ENCODE measurements around the gene RINT1. TPM values are rescaled to one million over a fixed set of nuclear protein-coding genes. Genes with fewer than 3 reads are reported as not detected.
A peak's percentile ranks its signal among the peaks of the same experiment; 100 is the strongest.

RINT1 gene
- total and polyA plus RNA-seq, 2 of the 13 experiments (the other 11 are each of a cell fraction or from before 2014, with no cell fraction given) = 14.7 to 19.3 TPM

DNA sequence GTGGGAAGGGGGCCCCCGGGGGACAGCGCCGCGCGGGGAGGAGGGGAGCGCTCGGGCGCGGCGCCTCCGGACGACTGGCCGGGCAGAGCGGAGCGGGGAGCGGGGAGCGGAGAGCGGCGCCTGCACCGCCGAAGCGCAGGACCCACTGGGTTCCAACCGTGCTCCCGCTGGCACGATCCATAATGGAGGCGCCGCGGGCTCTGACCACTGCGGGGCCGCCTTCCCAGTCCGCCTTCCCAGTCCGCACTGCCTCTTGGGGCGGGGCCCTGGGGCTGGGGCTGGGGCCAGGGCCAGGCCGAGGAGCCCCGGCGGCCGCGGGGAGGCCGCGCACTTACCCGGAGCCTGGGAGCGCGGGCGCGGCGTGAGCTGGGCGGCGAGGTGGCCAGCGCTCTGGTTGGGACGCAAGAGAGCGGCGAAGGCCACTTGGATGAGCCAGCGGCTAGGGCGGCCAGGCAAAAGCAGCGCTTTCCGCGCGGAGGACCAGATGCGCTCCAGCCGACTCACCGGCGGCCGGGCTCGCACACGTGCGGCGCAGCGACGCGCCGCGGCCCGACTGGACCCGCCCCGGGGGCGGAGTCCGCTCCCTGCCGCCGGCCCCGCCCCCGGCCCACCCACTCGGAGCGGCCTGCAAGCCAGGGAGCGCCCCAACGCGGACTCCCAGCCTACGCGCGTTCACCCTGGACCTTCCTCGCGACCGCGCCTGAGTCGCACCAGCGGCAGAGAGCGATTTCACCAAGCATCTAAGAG lies 10.1 kb upstream of the RINT1 start, which contains the start of gene PUS7 (continued):
- TF ChIP-seq, protein P1, sequence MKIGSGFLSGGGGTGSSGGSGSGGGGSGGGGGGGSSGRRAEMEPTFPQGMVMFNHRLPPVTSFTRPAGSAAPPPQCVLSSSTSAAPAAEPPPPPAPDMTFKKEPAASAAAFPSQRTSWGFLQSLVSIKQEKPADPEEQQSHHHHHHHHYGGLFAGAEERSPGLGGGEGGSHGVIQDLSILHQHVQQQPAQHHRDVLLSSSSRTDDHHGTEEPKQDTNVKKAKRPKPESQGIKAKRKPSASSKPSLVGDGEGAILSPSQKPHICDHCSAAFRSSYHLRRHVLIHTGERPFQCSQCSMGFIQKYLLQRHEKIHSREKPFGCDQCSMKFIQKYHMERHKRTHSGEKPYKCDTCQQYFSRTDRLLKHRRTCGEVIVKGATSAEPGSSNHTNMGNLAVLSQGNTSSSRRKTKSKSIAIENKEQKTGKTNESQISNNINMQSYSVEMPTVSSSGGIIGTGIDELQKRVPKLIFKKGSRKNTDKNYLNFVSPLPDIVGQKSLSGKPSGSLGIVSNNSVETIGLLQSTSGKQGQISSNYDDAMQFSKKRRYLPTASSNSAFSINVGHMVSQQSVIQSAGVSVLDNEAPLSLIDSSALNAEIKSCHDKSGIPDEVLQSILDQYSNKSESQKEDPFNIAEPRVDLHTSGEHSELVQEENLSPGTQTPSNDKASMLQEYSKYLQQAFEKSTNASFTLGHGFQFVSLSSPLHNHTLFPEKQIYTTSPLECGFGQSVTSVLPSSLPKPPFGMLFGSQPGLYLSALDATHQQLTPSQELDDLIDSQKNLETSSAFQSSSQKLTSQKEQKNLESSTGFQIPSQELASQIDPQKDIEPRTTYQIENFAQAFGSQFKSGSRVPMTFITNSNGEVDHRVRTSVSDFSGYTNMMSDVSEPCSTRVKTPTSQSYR (CRISPR knock-in tag; IDR thresholded peaks at IDR 0.05; ENCODE audit: borderline replicate concordance) = no peak
- TF ChIP-seq ZNF792 (CRISPR knock-in tag; IDR thresholded peaks at IDR 0.05) = 0 out of 2 replicates have a peak, but pooled peaks have one; percentile 30
- peak; percentile 93 for TF ChIP-seq ZNF235 (CRISPR knock-in tag; IDR thresholded peaks at IDR 0.05; ENCODE audit: borderline replicate concordance)
- TF ChIP-seq ZNF652 (CRISPR knock-in tag; IDR thresholded peaks at IDR 0.05; ENCODE audit: borderline replicate concordance, low read depth) = no peak
- peak; percentile 40; the same call in 1 of the 2 replicates for TF ChIP-seq SALL1 (CRISPR knock-in tag; IDR thresholded peaks at IDR 0.05)
- TF ChIP-seq RBFOX2 (IDR thresholded peaks at IDR 0.05; ENCODE audit: low read depth, low read length) = peak; percentile 88
- TF ChIP-seq HDAC1 (CRISPR knock-in tag; IDR thresholded peaks at IDR 0.05) = peak; percentile 49
- TF ChIP-seq, protein P2, sequence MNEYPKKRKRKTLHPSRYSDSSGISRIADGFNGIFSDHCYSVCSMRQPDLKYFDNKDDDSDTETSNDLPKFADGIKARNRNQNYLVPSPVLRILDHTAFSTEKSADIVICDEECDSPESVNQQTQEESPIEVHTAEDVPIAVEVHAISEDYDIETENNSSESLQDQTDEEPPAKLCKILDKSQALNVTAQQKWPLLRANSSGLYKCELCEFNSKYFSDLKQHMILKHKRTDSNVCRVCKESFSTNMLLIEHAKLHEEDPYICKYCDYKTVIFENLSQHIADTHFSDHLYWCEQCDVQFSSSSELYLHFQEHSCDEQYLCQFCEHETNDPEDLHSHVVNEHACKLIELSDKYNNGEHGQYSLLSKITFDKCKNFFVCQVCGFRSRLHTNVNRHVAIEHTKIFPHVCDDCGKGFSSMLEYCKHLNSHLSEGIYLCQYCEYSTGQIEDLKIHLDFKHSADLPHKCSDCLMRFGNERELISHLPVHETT (CRISPR knock-in tag; conservative IDR thresholded peaks at IDR 0.05) = no peak
- TF ChIP-seq SNAI1 (CRISPR knock-in tag; IDR thresholded peaks at IDR 0.05; ENCODE audit: borderline replicate concordance) = no peak; the same call in 1 of the 2 replicates
- TF ChIP-seq, protein P3, sequence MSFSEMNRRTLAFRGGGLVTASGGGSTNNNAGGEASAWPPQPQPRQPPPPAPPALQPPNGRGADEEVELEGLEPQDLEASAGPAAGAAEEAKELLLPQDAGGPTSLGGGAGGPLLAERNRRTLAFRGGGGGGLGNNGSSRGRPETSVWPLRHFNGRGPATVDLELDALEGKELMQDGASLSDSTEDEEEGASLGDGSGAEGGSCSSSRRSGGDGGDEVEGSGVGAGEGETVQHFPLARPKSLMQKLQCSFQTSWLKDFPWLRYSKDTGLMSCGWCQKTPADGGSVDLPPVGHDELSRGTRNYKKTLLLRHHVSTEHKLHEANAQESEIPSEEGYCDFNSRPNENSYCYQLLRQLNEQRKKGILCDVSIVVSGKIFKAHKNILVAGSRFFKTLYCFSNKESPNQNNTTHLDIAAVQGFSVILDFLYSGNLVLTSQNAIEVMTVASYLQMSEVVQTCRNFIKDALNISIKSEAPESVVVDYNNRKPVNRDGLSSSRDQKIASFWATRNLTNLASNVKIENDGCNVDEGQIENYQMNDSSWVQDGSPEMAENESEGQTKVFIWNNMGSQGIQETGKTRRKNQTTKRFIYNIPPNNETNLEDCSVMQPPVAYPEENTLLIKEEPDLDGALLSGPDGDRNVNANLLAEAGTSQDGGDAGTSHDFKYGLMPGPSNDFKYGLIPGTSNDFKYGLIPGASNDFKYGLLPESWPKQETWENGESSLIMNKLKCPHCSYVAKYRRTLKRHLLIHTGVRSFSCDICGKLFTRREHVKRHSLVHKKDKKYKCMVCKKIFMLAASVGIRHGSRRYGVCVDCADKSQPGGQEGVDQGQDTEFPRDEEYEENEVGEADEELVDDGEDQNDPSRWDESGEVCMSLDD (CRISPR knock-in tag; IDR thresholded peaks at IDR 0.05; ENCODE audit: borderline replicate concordance) = no peak; the same call in 1 of the 2 replicates
- TF ChIP-seq, protein P4, sequence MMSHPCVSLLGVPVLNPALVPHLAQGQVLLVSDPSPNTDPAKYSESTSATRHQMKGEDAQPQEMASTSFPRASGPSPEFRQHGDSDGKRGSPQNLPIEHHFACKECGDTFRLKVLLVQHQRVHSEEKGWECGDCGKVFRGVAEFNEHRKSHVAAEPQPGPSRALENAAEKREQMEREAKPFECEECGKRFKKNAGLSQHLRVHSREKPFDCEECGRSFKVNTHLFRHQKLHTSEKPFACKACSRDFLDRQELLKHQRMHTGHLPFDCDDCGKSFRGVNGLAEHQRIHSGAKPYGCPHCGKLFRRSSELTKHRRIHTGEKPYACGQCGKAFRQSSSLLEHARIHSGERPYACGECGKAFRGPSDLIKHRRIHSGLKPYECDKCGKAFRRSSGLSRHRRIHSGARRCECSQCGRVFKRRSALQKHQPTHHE (CRISPR knock-in tag; IDR thresholded peaks at IDR 0.05; ENCODE audit: borderline replicate concordance) = peak; percentile 76
- 0 out of 2 replicates have a peak, but pooled peaks have one; percentile 25 for TF ChIP-seq ZFP82 (CRISPR knock-in tag; IDR thresholded peaks at IDR 0.05; ENCODE audit: borderline replicate concordance)
- TF ChIP-seq RORA (CRISPR knock-in tag; IDR thresholded peaks at IDR 0.05) = 0 out of 2 replicates have a peak, but pooled peaks have one; percentile 33
- TF ChIP-seq, protein P5, sequence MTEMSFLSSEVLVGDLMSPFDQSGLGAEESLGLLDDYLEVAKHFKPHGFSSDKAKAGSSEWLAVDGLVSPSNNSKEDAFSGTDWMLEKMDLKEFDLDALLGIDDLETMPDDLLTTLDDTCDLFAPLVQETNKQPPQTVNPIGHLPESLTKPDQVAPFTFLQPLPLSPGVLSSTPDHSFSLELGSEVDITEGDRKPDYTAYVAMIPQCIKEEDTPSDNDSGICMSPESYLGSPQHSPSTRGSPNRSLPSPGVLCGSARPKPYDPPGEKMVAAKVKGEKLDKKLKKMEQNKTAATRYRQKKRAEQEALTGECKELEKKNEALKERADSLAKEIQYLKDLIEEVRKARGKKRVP (CRISPR knock-in tag; IDR thresholded peaks at IDR 0.05) = no peak
- no peak for TF ChIP-seq SP2 (CRISPR knock-in tag; IDR thresholded peaks at IDR 0.05)
- TF ChIP-seq ATF1 (CRISPR knock-in tag; IDR thresholded peaks at IDR 0.05) = no peak
- no peak for TF ChIP-seq DPF2 (CRISPR knock-in tag; IDR thresholded peaks at IDR 0.05; ENCODE audit: borderline replicate concordance, low read depth)
- TF ChIP-seq ZNF329 (CRISPR knock-in tag; IDR thresholded peaks at IDR 0.05; ENCODE audit: low read depth) = no peak
- TF ChIP-seq, protein P6, sequence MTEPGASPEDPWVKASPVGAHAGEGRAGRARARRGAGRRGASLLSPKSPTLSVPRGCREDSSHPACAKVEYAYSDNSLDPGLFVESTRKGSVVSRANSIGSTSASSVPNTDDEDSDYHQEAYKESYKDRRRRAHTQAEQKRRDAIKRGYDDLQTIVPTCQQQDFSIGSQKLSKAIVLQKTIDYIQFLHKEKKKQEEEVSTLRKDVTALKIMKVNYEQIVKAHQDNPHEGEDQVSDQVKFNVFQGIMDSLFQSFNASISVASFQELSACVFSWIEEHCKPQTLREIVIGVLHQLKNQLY (CRISPR knock-in tag; IDR thresholded peaks at IDR 0.05) = no peak
